Ishikawa (cell line): ENCODE measurements around the gene AMELY.

Experiments
- CEBPB ChIP-seq: IDR thresholded peaks from 2 replicates; pipeline ENCODE4 v1.6.1; 2012
- CREB1 ChIP-seq: IDR thresholded peaks from 2 replicates; pipeline ENCODE4 v1.6.1; 2012; ENCODE audit warnings: low read depth
- EP300 ChIP-seq: IDR thresholded peaks from 2 replicates; pipeline ENCODE4 v1.6.1; 2012; ENCODE audit warnings: borderline replicate concordance
- MAX ChIP-seq: IDR thresholded peaks from 2 replicates; pipeline ENCODE4 v1.6.1; 2012
- NFIC ChIP-seq: IDR thresholded peaks from 2 replicates; pipeline ENCODE4 v1.6.1; 2012
- REST ChIP-seq: IDR thresholded peaks from 2 replicates; pipeline ENCODE4 v1.6.1; 2012; ENCODE audit warnings: low read depth, mild to moderate bottlenecking
- TAF1 ChIP-seq: IDR thresholded peaks from 2 replicates; pipeline ENCODE4 v1.6.1; 2012; ENCODE audit warnings: low read depth, mild to moderate bottlenecking
- TCF12 ChIP-seq: IDR thresholded peaks from 2 replicates; pipeline ENCODE4 v1.6.1; 2012; ENCODE audit warnings: low read depth
- TEAD4 ChIP-seq: IDR thresholded peaks from 2 replicates; pipeline ENCODE4 v1.6.1; 2012
- YY1 ChIP-seq: IDR thresholded peaks from 2 replicates; pipeline ENCODE4 v1.6.1; 2012; ENCODE audit warnings: low read depth

GRCh38 chrY:6947695-6948094 is 36.1 kb upstream of the AMELY start:
- no peak for TF ChIP-seq YY1
- no peak for TF ChIP-seq MAX
- no peak for TF ChIP-seq CEBPB
- TF ChIP-seq EP300 = no peak
- TF ChIP-seq TAF1 = no peak
- no peak for TF ChIP-seq CREB1
- TF ChIP-seq TEAD4 = no peak
- TF ChIP-seq REST = no peak
- no peak for TF ChIP-seq NFIC
- no peak for TF ChIP-seq TCF12
